ENCODE measurements around the gene GOLGA6B. TPM values are rescaled to one million over a fixed set of nuclear protein-coding genes. Genes with fewer than 3 reads are reported as not detected.

GOLGA6B gene
- total RNA-seq, 1 experiment from 2014 or later, result 1.9 TPM

DNA sequence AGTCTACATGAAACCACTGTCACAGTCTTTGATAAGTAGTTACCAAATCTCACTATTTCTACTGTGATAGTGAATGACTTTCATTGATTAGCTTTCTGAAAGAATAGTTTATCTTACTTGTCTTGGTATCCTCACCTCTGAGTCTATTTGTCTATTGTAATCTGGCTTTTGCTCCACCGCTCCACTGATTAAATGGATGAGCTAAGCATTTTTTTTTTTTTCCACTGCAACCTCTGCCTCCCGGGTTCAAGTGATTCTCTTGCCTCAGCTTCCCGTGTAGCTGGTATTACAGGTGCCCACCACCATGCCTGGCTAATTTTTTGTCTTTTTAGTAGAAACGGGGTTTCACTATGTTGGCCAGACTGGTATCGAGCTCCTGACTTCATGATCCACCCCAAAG is 44.4 kb downstream of the GOLGA6B start:
- ChIA-PET POLR2A (no interaction called here), CTCF (interaction anchor here (1.1 kb wide), 1 partner anchor 23 kb away, joined by 4 read pairs; no protein-coding TSS in a partner anchor)
- DNase-seq (ENCODE audit: low spot score) (no peak), ATAC-seq (no peak)
- Mint-ChIP-seq H3K4me3 (no peak overlapping the region), H3K36me3 (no peaks in the 10 kb centered on the region), H3K4me1 (no peaks in the 10 kb centered on the region), H3K27me3 (ENCODE audit: low read depth) (no peaks in the 10 kb centered on the region), H3K9me3 (no peaks in the 10 kb centered on the region), H3K27ac (no peak overlapping the region)
- TF ChIP-seq, protein P1, sequence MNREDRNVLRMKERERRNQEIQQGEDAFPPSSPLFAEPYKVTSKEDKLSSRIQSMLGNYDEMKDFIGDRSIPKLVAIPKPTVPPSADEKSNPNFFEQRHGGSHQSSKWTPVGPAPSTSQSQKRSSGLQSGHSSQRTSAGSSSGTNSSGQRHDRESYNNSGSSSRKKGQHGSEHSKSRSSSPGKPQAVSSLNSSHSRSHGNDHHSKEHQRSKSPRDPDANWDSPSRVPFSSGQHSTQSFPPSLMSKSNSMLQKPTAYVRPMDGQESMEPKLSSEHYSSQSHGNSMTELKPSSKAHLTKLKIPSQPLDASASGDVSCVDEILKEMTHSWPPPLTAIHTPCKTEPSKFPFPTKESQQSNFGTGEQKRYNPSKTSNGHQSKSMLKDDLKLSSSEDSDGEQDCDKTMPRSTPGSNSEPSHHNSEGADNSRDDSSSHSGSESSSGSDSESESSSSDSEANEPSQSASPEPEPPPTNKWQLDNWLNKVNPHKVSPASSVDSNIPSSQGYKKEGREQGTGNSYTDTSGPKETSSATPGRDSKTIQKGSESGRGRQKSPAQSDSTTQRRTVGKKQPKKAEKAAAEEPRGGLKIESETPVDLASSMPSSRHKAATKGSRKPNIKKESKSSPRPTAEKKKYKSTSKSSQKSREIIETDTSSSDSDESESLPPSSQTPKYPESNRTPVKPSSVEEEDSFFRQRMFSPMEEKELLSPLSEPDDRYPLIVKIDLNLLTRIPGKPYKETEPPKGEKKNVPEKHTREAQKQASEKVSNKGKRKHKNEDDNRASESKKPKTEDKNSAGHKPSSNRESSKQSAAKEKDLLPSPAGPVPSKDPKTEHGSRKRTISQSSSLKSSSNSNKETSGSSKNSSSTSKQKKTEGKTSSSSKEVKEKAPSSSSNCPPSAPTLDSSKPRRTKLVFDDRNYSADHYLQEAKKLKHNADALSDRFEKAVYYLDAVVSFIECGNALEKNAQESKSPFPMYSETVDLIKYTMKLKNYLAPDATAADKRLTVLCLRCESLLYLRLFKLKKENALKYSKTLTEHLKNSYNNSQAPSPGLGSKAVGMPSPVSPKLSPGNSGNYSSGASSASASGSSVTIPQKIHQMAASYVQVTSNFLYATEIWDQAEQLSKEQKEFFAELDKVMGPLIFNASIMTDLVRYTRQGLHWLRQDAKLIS (CRISPR knock-in tag; IDR thresholded peaks at IDR 0.05; ENCODE audit: borderline replicate concordance), result no peak
- TF ChIP-seq, protein P2, sequence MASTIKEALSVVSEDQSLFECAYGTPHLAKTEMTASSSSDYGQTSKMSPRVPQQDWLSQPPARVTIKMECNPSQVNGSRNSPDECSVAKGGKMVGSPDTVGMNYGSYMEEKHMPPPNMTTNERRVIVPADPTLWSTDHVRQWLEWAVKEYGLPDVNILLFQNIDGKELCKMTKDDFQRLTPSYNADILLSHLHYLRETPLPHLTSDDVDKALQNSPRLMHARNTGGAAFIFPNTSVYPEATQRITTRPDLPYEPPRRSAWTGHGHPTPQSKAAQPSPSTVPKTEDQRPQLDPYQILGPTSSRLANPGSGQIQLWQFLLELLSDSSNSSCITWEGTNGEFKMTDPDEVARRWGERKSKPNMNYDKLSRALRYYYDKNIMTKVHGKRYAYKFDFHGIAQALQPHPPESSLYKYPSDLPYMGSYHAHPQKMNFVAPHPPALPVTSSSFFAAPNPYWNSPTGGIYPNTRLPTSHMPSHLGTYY (CRISPR knock-in tag; IDR thresholded peaks at IDR 0.05), result no peak
- TF ChIP-seq, protein P3, sequence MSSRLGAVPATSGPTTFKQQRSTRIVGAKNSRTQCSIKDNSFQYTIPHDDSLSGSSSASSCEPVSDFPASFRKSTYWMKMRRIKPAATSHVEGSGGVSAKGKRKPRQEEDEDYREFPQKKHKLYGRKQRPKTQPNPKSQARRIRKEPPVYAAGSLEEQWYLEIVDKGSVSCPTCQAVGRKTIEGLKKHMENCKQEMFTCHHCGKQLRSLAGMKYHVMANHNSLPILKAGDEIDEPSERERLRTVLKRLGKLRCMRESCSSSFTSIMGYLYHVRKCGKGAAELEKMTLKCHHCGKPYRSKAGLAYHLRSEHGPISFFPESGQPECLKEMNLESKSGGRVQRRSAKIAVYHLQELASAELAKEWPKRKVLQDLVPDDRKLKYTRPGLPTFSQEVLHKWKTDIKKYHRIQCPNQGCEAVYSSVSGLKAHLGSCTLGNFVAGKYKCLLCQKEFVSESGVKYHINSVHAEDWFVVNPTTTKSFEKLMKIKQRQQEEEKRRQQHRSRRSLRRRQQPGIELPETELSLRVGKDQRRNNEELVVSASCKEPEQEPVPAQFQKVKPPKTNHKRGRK (CRISPR knock-in tag; IDR thresholded peaks at IDR 0.05; ENCODE audit: borderline replicate concordance), result no peak
- TF ChIP-seq ZNF121 (CRISPR knock-in tag; IDR thresholded peaks at IDR 0.05), result no peak
- TF ChIP-seq, protein P4, sequence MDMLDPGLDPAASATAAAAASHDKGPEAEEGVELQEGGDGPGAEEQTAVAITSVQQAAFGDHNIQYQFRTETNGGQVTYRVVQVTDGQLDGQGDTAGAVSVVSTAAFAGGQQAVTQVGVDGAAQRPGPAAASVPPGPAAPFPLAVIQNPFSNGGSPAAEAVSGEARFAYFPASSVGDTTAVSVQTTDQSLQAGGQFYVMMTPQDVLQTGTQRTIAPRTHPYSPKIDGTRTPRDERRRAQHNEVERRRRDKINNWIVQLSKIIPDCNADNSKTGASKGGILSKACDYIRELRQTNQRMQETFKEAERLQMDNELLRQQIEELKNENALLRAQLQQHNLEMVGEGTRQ (CRISPR knock-in tag; IDR thresholded peaks at IDR 0.05), result no peak
- no peak for TF ChIP-seq ATF1 (CRISPR knock-in tag; IDR thresholded peaks at IDR 0.05)
- TF ChIP-seq SMAD3 (CRISPR knock-in tag; IDR thresholded peaks at IDR 0.05; ENCODE audit: borderline replicate concordance), result no peak
- TF ChIP-seq ZNF263 (CRISPR knock-in tag; IDR thresholded peaks at IDR 0.05; ENCODE audit: low read depth), result no peak

DNA sequence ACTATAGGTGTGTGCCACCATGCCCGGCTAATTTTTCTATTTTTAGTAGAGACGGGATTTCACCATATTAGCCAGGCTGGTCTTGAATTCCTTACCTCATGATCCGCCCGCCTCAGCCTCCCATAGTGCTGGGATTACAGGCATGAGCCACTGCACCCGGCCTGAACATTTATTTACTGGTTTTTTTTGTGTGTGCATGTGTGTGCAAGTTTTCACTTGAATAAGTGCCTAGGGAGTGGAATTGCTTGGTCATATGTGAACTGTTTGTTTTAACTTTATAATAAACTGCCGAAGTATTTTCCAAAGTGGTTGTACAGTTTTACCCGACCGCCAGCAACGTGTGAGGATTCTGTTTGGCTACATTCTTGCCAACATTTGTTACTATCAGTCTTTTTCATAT is 45.6 kb downstream of the GOLGA6B start:
- Mint-ChIP-seq H3K9me3 (no peaks in the 10 kb centered on the region), H3K27me3 (ENCODE audit: low read depth) (no peaks in the 10 kb centered on the region), H3K4me3 (no peak overlapping the region), H3K27ac (no peak overlapping the region), H3K36me3 (no peaks in the 10 kb centered on the region), H3K4me1 (no peaks in the 10 kb centered on the region)
- ChIA-PET POLR2A (no interaction called here), CTCF (no interaction called here)
- DNase-seq (ENCODE audit: low spot score), result no peak
- ATAC-seq, result no peak
- TF ChIP-seq, protein P5, sequence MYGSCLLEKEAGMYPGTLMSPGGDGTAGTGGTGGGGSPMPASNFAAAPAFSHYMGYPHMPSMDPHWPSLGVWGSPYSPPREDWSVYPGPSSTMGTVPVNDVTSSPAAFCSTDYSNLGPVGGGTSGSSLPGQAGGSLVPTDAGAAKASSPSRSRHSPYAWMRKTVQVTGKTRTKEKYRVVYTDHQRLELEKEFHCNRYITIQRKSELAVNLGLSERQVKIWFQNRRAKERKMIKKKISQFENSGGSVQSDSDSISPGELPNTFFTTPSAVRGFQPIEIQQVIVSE (CRISPR knock-in tag; IDR thresholded peaks at IDR 0.05; ENCODE audit: borderline replicate concordance), result no peak
- TF ChIP-seq MXD4 (CRISPR knock-in tag; IDR thresholded peaks at IDR 0.05; ENCODE audit: borderline replicate concordance), result no peak
- TF ChIP-seq, protein P3 (CRISPR knock-in tag; IDR thresholded peaks at IDR 0.05; ENCODE audit: borderline replicate concordance), result no peak
- TF ChIP-seq HMGA2 (CRISPR knock-in tag; IDR thresholded peaks at IDR 0.05), result no peak
- TF ChIP-seq, protein P6, sequence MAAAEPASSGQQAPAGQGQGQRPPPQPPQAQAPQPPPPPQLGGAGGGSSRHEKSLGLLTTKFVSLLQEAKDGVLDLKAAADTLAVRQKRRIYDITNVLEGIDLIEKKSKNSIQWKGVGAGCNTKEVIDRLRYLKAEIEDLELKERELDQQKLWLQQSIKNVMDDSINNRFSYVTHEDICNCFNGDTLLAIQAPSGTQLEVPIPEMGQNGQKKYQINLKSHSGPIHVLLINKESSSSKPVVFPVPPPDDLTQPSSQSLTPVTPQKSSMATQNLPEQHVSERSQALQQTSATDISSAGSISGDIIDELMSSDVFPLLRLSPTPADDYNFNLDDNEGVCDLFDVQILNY (CRISPR knock-in tag; IDR thresholded peaks at IDR 0.05), result no peak
- TF ChIP-seq, protein P7, sequence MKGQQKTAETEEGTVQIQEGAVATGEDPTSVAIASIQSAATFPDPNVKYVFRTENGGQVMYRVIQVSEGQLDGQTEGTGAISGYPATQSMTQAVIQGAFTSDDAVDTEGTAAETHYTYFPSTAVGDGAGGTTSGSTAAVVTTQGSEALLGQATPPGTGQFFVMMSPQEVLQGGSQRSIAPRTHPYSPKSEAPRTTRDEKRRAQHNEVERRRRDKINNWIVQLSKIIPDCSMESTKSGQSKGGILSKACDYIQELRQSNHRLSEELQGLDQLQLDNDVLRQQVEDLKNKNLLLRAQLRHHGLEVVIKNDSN (CRISPR knock-in tag; IDR thresholded peaks at IDR 0.05), result no peak
- no peak for TF ChIP-seq SMAD4 (CRISPR knock-in tag; IDR thresholded peaks at IDR 0.05)
- no peak for TF ChIP-seq NR1H2 (CRISPR knock-in tag; IDR thresholded peaks at IDR 0.05)
- no peak for TF ChIP-seq NFYB (CRISPR knock-in tag; conservative IDR thresholded peaks at IDR 0.05; ENCODE audit: low read depth)
- TF ChIP-seq, protein P8, sequence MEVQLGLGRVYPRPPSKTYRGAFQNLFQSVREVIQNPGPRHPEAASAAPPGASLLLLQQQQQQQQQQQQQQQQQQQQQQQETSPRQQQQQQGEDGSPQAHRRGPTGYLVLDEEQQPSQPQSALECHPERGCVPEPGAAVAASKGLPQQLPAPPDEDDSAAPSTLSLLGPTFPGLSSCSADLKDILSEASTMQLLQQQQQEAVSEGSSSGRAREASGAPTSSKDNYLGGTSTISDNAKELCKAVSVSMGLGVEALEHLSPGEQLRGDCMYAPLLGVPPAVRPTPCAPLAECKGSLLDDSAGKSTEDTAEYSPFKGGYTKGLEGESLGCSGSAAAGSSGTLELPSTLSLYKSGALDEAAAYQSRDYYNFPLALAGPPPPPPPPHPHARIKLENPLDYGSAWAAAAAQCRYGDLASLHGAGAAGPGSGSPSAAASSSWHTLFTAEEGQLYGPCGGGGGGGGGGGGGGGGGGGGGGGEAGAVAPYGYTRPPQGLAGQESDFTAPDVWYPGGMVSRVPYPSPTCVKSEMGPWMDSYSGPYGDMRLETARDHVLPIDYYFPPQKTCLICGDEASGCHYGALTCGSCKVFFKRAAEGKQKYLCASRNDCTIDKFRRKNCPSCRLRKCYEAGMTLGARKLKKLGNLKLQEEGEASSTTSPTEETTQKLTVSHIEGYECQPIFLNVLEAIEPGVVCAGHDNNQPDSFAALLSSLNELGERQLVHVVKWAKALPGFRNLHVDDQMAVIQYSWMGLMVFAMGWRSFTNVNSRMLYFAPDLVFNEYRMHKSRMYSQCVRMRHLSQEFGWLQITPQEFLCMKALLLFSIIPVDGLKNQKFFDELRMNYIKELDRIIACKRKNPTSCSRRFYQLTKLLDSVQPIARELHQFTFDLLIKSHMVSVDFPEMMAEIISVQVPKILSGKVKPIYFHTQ (CRISPR knock-in tag; IDR thresholded peaks at IDR 0.05), result no peak
- TF ChIP-seq, protein P2 (CRISPR knock-in tag; IDR thresholded peaks at IDR 0.05), result no peak
